ENCODE measurements around the gene ATP10A.

Gene ATP10A

GRCh38 chr15:25633862-25634261, 229.3 kb downstream of the ATP10A start:
- no peak for DNase-seq

GRCh38 chr15:25631971-25632370, 231.2 kb downstream of the ATP10A start:
- DNase-seq, result no peak
